H1 (cell line): ENCODE measurements around the gene EPHB1. TPM values are rescaled to one million over a fixed set of nuclear protein-coding genes. Genes with fewer than 3 reads are reported as not detected.
A peak's percentile ranks its signal among the peaks of the same experiment; 100 is the strongest.

Experiments
- CTCF ChIA-PET: fragments of 300-600 bp; sonication (Branson Sonifier 250); formaldehyde crosslinking; loops from one replicate; lab custom pipeline; 2021; ENCODE audit not compliant: partially characterized antibody; lab: Charles Lee
- POLR2A ChIA-PET: fragments of 300-600 bp; sonication (Branson Sonifier 250); formaldehyde crosslinking; loops from one replicate; lab custom pipeline; 2021; ENCODE audit warnings: inconsistent platforms; ENCODE audit not compliant: partially characterized antibody; lab: Charles Lee
- DNase-seq, 2 experiments: peaks; one replicate each; pipeline versions ENCODE4 v3.0.0 to v3.0.0-alpha.2; 2010 to 2022; ENCODE audit warnings: low spot score in 2 of 2, low read depth in 1 of 2, mixed read lengths in 1 of 2
- FAIRE-seq: peaks from 2 replicates; lab custom pipeline; 2011; peaks lifted over from hg19 to GRCh38; lab: Jason Lieb, UNC
- H2AFZ ChIP-seq: 2 replicates; pipeline ENCODE4 v1.8.1; 2012; ENCODE audit warnings: low read length, inconsistent platforms
- H2AK5ac ChIP-seq: 2 replicates; pipeline ENCODE4 v1.6.1; 2013; ENCODE audit warnings: low read depth, low read length
- H2BK120ac ChIP-seq: replicated peaks from 2 replicates; pipeline ENCODE3; 2013; ENCODE audit warnings: low read depth, low read length, inconsistent platforms
- H2BK12ac ChIP-seq: 2 replicates; pipeline ENCODE4 v1.6.1; 2013; ENCODE audit warnings: low read depth, low read length
- H2BK15ac ChIP-seq: 2 replicates; pipeline ENCODE4 v1.6.1; 2013; ENCODE audit warnings: low read length
- H2BK20ac ChIP-seq: 2 replicates; pipeline ENCODE4 v1.6.1; 2013; ENCODE audit warnings: low read length
- H2BK5ac ChIP-seq: 2 replicates; pipeline ENCODE4 v1.6.1; 2013; ENCODE audit warnings: low read depth, low read length
- H3K14ac ChIP-seq: 2 replicates; pipeline ENCODE4 v1.6.1; 2013; ENCODE audit warnings: inconsistent platforms; ENCODE audit not compliant: insufficient read length
- H3K18ac ChIP-seq: 2 replicates; pipeline ENCODE4 v1.6.1; 2013; ENCODE audit warnings: low read length; ENCODE audit errors: extremely low read depth
- H3K23ac ChIP-seq: 2 replicates; pipeline ENCODE4 v1.6.1; 2013; ENCODE audit warnings: inconsistent platforms; ENCODE audit not compliant: insufficient read length
- H3K23me2 ChIP-seq: 2 replicates; pipeline ENCODE4 v1.6.1; 2013; ENCODE audit warnings: low read depth, low read length
- H3K27ac ChIP-seq: 2 replicates; pipeline ENCODE4 v1.6.1; 2011; ENCODE audit warnings: low read depth, low read length, inconsistent platforms
- H3K27me3 ChIP-seq, 4 experiments: replicated peaks in 1 of 4; 1 replicate in 1 of 4; 2 replicates in 3 of 4; pipeline versions ENCODE4 v1.6.1 to v1.8.1; 2011 to 2013; ENCODE audit warnings: low read length in 3 of 4, mild to moderate bottlenecking in 3 of 4, inconsistent platforms in 2 of 4, mixed read lengths in 2 of 4, moderate library complexity in 1 of 4; ENCODE audit not compliant: control insufficient read depth in 3 of 4, insufficient read depth in 3 of 4; ENCODE audit errors: extremely low read depth in 1 of 4
- H3K36me3 ChIP-seq, 4 experiments: 2 replicates each; pipeline versions ENCODE4 v1.6.1 to v1.8.1; 2011 to 2013; ENCODE audit warnings: mild to moderate bottlenecking in 4 of 4, low read length in 3 of 4, moderate library complexity in 2 of 4, control low read depth in 1 of 4, inconsistent platforms in 1 of 4; ENCODE audit not compliant: insufficient read depth in 4 of 4, control insufficient read depth in 2 of 4
- H3K4ac ChIP-seq: replicated peaks from 2 replicates; pipeline ENCODE3; 2013; ENCODE audit warnings: low read length, low read depth, mixed read lengths, inconsistent platforms; ENCODE audit not compliant: insufficient read length
- H3K4me1 ChIP-seq, 4 experiments: replicated peaks in 1 of 4; 1 replicate in 1 of 4; 2 replicates in 3 of 4; pipeline versions ENCODE4 v1.6.1 to v1.8.1; 2011 to 2013; ENCODE audit warnings: low read length in 3 of 4, inconsistent platforms in 2 of 4, mixed read lengths in 1 of 4; ENCODE audit not compliant: insufficient read depth in 4 of 4, control insufficient read depth in 3 of 4
- H3K4me2 ChIP-seq, 2 experiments: 2 replicates each; pipeline versions ENCODE4 v1.6.1 to v1.8.1; 2011 to 2013; ENCODE audit warnings: low read depth in 2 of 2, low read length in 2 of 2, control low read depth in 1 of 2, inconsistent platforms in 1 of 2, mild to moderate bottlenecking in 1 of 2; ENCODE audit not compliant: insufficient read depth in 1 of 2
- H3K4me3 ChIP-seq, 4 experiments: fragments of 200-600, 300-600 bp in 1 of 4; sonication (generic), shearing (Covaris generic), sonication (Bioruptor Twin) in 1 of 4; 2 replicates each; pipeline versions ENCODE4 v1.5.1 to v1.8.1; 2011 to 2016; ENCODE audit warnings: low read length in 4 of 4, low read depth in 3 of 4, control low read depth in 2 of 4, inconsistent platforms in 2 of 4, mild to moderate bottlenecking in 2 of 4, mixed read lengths in 1 of 4, moderate library complexity in 1 of 4; ENCODE audit not compliant: insufficient read depth in 2 of 4; ENCODE audit errors: extremely low read depth in 1 of 4
- H3K56ac ChIP-seq: replicated peaks from 2 replicates; pipeline ENCODE3; 2013; ENCODE audit warnings: low read depth, mild to moderate bottlenecking, mixed read lengths, low read length, inconsistent platforms; ENCODE audit not compliant: insufficient read length
- H3K79me1 ChIP-seq: 2 replicates; pipeline ENCODE4 v1.6.1; 2013; ENCODE audit warnings: low read depth, low read length, control low read depth
- H3K79me2 ChIP-seq, 2 experiments: 2 replicates each; pipeline versions ENCODE4 v1.6.1 to v1.8.1; 2012 to 2013; ENCODE audit warnings: low read length in 2 of 2, mild to moderate bottlenecking in 2 of 2, inconsistent platforms in 1 of 2; ENCODE audit not compliant: insufficient read depth in 2 of 2, control insufficient read depth in 1 of 2
- H3K9ac ChIP-seq, 4 experiments: replicated peaks in 1 of 4; 1 replicate in 1 of 4; 2 replicates in 3 of 4; pipeline versions ENCODE4 v1.6.1 to v1.8.1; 2011 to 2013; ENCODE audit warnings: low read depth in 3 of 4, low read length in 3 of 4, control low read depth in 2 of 4, mild to moderate bottlenecking in 2 of 4, moderate library complexity in 2 of 4, inconsistent platforms in 1 of 4; ENCODE audit errors: extremely low read depth in 1 of 4
- H3K9me3 ChIP-seq, 2 experiments: 2 replicates each; pipeline versions ENCODE4 v1.6.1 to v1.8.1; 2012 to 2013; ENCODE audit warnings: mild to moderate bottlenecking in 2 of 2, moderate library complexity in 2 of 2, control low read depth in 1 of 2, inconsistent platforms in 1 of 2, low read depth in 1 of 2, low read length in 1 of 2, mixed read lengths in 1 of 2; ENCODE audit not compliant: insufficient read depth in 2 of 2
- H4K20me1 ChIP-seq, 2 experiments: replicated peaks in 1 of 2; 2 replicates each; pipeline versions ENCODE3 to v1.8.1; 2011 to 2013; ENCODE audit warnings: inconsistent platforms in 2 of 2, low read length in 2 of 2, mild to moderate bottlenecking in 1 of 2; ENCODE audit not compliant: insufficient read depth in 2 of 2, control insufficient read depth in 1 of 2
- H4K5ac ChIP-seq: 2 replicates; pipeline ENCODE4 v1.6.1; 2013; ENCODE audit warnings: low read length, low read depth, mixed read lengths, inconsistent platforms; ENCODE audit not compliant: insufficient read length
- H4K8ac ChIP-seq: 2 replicates; pipeline ENCODE4 v1.8.0; 2013; ENCODE audit warnings: mild to moderate bottlenecking, moderate library complexity, low read length, inconsistent platforms; ENCODE audit not compliant: insufficient read depth; ENCODE audit errors: extremely low read depth
- H4K91ac ChIP-seq: replicated peaks from 2 replicates; pipeline ENCODE3; 2013; ENCODE audit warnings: low read length, mixed read lengths, inconsistent platforms; ENCODE audit not compliant: insufficient read length
- BRCA1 ChIP-seq: IDR thresholded peaks from 2 replicates; pipeline ENCODE4 v1.6.1; 2012; ENCODE audit warnings: low read depth, low read length, improper control_type of control experiment
- CBX5 ChIP-seq: fragments of 300-800, 300-1000 bp; sonication (generic); IDR thresholded peaks from 2 replicates; pipeline ENCODE4 v1.7.1; 2016; ENCODE audit warnings: antibody characterized with exemption, low read length, low read depth
- CBX8 ChIP-seq: fragments of 300-800, 300-1000 bp; sonication (generic); IDR thresholded peaks from 2 replicates; pipeline ENCODE4 v1.7.1; 2016; ENCODE audit warnings: low read depth, low read length, borderline replicate concordance
- CHD1 ChIP-seq: IDR thresholded peaks from 2 replicates; pipeline ENCODE4 v1.6.1; 2012; ENCODE audit warnings: low read depth, low read length, improper control_type of control experiment
- KDM5A ChIP-seq: fragments of 200-600 bp; IDR thresholded peaks from 2 replicates; pipeline ENCODE4 v1.7.1; 2012; ENCODE audit warnings: mild to moderate bottlenecking, low read length, inconsistent platforms, mixed read lengths
- POU5F1 ChIP-seq: IDR thresholded peaks from 2 replicates; pipeline ENCODE4 v1.6.1; 2011; ENCODE audit warnings: low read depth, mild to moderate bottlenecking, low read length, moderate library complexity
- WGBS, 2 experiments: shearing (Covaris generic) in 1 of 2; methylation state at CpG; one replicate each; pipeline versions ENCODE4 v1.1.6 to v1.1.7; 2013 to 2015; ENCODE audit warnings: low lambda C conversion rate in 2 of 2, mixed read lengths in 2 of 2, inconsistent platforms in 1 of 2, low coverage in 1 of 2, missing lambda C conversion rate in 1 of 2; ENCODE audit not compliant: insufficient replicate concordance in 2 of 2, insufficient coverage in 1 of 2, insufficient read length in 1 of 2; ENCODE audit errors: extremely low coverage in 1 of 2, missing lambda C conversion rate in 1 of 2; 5-methylcytosine and 5-hydroxymethylcytosine counted together
- polyA plus RNA-seq, 7 experiments: library from polyadenylated mRNA; depleted of rRNA in 3 of 7; stranded (reverse) in 5 of 7; unstranded in 2 of 7; fragments of >200 nt in 5 of 7; fragments of 200-250 nt in 2 of 7; gene quantifications; 1 replicate in 5 of 7; 2 replicates in 1 of 7; 4 replicates in 1 of 7; pipeline versions ENCODE4 v1.2.1 to v1.2.3, GENCODE V29; 2011 to 2013; ENCODE audit warnings: missing spikeins in 2 of 7, mixed read lengths in 2 of 7
- total RNA-seq: library from RNA; stranded (reverse); fragmentation: NEBNext Ultra II Directional; extraction: Animal tissue kit (Norgen Biotek cat#: 25700); gene quantifications from 2 replicates; pipeline ENCODE4 v1.2.1, GENCODE V29; 2021
- TF ChIP-seq, protein P1 (sequence below): IDR thresholded peaks from 2 replicates; pipeline ENCODE4 v1.6.1; 2011; ENCODE audit warnings: low read depth, mild to moderate bottlenecking, low read length; ENCODE audit not compliant: insufficient read depth

The EPHB1 gene
- total and polyA plus RNA-seq, 2 of the 8 experiments (the other 6 are each of a cell fraction or from before 2014, with no cell fraction given): 3.5 to 5.9 TPM

DNA sequence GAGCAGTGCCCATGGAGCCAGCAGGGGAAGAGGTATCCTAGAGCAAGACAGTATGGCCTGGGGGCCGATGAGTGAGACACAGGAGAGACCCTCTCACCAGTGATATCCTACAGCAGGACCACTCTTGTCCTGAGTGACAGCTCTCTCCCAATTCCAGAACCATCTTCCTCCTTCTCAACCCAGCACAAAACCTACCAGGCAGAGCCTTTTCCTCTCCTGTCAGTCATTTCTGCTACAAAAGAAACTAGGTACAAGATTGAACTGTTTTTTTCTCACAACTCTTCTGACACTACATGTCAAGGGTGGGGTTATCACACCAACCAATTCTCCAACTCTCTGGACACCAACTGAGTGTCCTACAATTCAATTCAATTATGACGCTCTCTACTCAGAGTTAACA, 506.6 kb downstream of the EPHB1 start:
- no peak overlapping the region for H3K9ac ChIP-seq
- H3K36me3 ChIP-seq: no peaks in the 10 kb centered on the region

More for the DNA sequence above, 506.6 kb downstream of the EPHB1 start:
- no peaks in the 10 kb centered on the region for H4K20me1 ChIP-seq
- no peaks in the 10 kb centered on the region for H3K27me3 ChIP-seq
- H3K4me2 ChIP-seq: no peak overlapping the region
- H4K5ac ChIP-seq: no peak overlapping the region
- H2BK12ac ChIP-seq: no peak overlapping the region
- CTCF ChIA-PET: no interaction called here
- no peak overlapping the region for H3K27ac ChIP-seq
- no peaks in the 10 kb centered on the region for H3K79me2 ChIP-seq
- TF ChIP-seq CBX5 (no peak), KDM5A (no peak), BRCA1 (no peak), CBX8 (no peak), CHD1 (no peak), POU5F1 (no peak)
- TF ChIP-seq, protein P1, sequence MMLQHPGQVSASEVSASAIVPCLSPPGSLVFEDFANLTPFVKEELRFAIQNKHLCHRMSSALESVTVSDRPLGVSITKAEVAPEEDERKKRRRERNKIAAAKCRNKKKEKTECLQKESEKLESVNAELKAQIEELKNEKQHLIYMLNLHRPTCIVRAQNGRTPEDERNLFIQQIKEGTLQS: no peak
- no peaks in the 10 kb centered on the region for H3K79me1 ChIP-seq
- 94% methylated on average over 2 of the region's 2 CpGs; no CpG with 5 or more reads in 1 of the 2 experiments for WGBS, 2 experiments
- H3K23me2 ChIP-seq: no peaks in the 10 kb centered on the region
- H3K9me3 ChIP-seq: peaks cover 6 to 7% of the 10 kb centered on the region in 2 experiments; a peak in 3 of 4 replicates
- no peak overlapping the region for H4K8ac ChIP-seq
- H2AFZ ChIP-seq: no peak overlapping the region
- POLR2A ChIA-PET: no interaction called here
- no peak overlapping the region for H2AK5ac ChIP-seq
- no peak overlapping the region for H3K18ac ChIP-seq
- H2BK120ac ChIP-seq: no peak overlapping the region
- H3K4me3 ChIP-seq: no peak overlapping the region
- H3K56ac ChIP-seq: no peak overlapping the region
- FAIRE-seq (no peak), DNase-seq (no peak)
- no peak overlapping the region for H3K4ac ChIP-seq
- no peak overlapping the region for H3K23ac ChIP-seq
- H2BK15ac ChIP-seq: no peak overlapping the region
- no peak overlapping the region for H2BK5ac ChIP-seq
- H4K91ac ChIP-seq: no peak overlapping the region
- H3K14ac ChIP-seq: no peak overlapping the region
- H3K4me1 ChIP-seq: peaks cover 0 to 3% (median 0%) of the 10 kb centered on the region in 4 experiments; a peak in 1 of 7 replicates
- 0 out of 2 replicates have a peak overlapping the region, but pooled peaks have one; percentile 19 for H2BK20ac ChIP-seq
